ENCODE measurements around the gene ARSG.

The ARSG gene

DNA sequence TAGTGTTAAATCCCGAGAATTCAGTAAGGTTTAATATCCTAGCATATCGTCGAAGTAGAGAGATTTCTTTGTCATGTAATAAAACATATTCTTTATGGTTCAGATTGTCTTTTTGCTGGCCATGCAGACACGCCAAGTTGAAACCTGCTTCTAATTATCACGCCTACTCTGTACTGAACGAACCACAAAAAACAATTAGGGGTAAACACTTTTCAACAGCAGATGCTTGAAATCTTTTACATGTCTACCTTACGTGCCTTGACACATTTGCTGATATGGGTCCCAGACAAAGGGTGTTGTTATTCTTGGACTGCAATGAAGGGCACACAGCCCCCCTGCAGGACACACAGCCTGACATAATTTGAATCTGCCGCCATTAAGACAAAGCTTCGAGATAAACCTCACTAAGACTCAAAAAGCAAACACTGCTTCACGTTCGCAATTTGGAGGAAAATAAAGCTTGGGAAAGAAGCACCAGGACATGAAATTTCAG lies 152.7 kb downstream of the ARSG start:
- no peak for DNase-seq
- TF ChIP-seq, protein P1, sequence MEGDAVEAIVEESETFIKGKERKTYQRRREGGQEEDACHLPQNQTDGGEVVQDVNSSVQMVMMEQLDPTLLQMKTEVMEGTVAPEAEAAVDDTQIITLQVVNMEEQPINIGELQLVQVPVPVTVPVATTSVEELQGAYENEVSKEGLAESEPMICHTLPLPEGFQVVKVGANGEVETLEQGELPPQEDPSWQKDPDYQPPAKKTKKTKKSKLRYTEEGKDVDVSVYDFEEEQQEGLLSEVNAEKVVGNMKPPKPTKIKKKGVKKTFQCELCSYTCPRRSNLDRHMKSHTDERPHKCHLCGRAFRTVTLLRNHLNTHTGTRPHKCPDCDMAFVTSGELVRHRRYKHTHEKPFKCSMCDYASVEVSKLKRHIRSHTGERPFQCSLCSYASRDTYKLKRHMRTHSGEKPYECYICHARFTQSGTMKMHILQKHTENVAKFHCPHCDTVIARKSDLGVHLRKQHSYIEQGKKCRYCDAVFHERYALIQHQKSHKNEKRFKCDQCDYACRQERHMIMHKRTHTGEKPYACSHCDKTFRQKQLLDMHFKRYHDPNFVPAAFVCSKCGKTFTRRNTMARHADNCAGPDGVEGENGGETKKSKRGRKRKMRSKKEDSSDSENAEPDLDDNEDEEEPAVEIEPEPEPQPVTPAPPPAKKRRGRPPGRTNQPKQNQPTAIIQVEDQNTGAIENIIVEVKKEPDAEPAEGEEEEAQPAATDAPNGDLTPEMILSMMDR (IDR thresholded peaks at IDR 0.05; ENCODE audit: low read depth, low read length) = no peak
- Histone ChIP-seq H3K9me3 (no peaks in the 10 kb centered on the region), H3K4me1 (peaks cover 8% of the 10 kb centered on the region), H3K27me3 (no peaks in the 10 kb centered on the region), H3K36me3 (no peaks in the 10 kb centered on the region), H3K4me3 (ENCODE audit: low read depth, low read length) (no peak overlapping the region)

DNA sequence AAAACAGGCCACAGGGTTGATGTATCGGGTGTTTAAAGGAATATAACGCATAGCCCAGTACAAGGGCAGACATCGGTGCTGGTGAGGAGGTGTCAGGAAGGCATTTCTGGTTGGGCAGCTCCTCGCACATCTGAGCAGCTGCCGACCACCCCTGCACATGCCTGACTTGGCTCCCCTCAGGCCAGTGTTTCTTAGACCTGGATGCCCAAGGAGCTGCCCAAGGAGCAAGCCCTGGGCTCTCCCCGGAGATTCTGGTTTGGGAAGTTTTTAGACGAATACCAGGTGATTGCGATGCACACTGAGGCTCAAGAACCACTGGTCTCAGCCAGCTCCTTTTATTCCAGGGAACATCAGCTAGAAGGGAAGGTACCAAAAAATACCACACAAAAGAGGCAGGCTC lies 154.4 kb downstream of the ARSG start:
- H3K36me3 ChIP-seq = no peaks in the 10 kb centered on the region
- no peaks in the 10 kb centered on the region for H3K27me3 ChIP-seq
- TF ChIP-seq, protein P1 (IDR thresholded peaks at IDR 0.05; ENCODE audit: low read depth, low read length) = no peak

DNA sequence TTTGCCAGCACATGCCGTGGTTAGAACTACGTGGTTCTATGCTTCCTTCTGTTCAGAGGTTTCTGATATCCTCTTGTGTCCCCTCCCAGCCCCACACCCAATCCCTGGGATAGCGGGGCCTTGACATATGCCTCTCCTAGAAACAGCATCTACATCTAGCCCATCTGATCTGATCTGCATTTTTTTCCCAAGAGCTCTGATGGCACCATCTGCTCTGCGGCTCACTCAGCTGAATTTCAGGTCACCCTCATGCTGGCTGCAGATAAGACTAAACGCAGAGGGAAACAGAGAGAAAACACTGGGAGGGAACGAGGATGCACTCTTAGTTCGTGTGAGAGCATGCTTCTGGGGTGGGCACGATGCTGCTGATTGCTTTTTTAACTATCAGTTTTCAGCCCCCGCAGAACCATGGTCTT lies 155.3 kb downstream of the ARSG start:
- H3K4me1 ChIP-seq = peaks cover 2% of the 10 kb centered on the region
- H3K9me3 ChIP-seq = no peaks in the 10 kb centered on the region
- no peak for DNase-seq
- H3K36me3 ChIP-seq = no peaks in the 10 kb centered on the region
- no peaks in the 10 kb centered on the region for H3K27me3 ChIP-seq
- TF ChIP-seq, protein P1 (IDR thresholded peaks at IDR 0.05; ENCODE audit: low read depth, low read length) = no peak
- H3K4me3 ChIP-seq (ENCODE audit: low read depth, low read length) = no peak overlapping the region

More for the DNA sequence above, 154.4 kb downstream of the ARSG start:
- H3K9me3 ChIP-seq = no peaks in the 10 kb centered on the region
- DNase-seq = no peak
- no peak overlapping the region for H3K4me3 ChIP-seq (ENCODE audit: low read depth, low read length)
- peaks cover 8% of the 10 kb centered on the region for H3K4me1 ChIP-seq

DNA sequence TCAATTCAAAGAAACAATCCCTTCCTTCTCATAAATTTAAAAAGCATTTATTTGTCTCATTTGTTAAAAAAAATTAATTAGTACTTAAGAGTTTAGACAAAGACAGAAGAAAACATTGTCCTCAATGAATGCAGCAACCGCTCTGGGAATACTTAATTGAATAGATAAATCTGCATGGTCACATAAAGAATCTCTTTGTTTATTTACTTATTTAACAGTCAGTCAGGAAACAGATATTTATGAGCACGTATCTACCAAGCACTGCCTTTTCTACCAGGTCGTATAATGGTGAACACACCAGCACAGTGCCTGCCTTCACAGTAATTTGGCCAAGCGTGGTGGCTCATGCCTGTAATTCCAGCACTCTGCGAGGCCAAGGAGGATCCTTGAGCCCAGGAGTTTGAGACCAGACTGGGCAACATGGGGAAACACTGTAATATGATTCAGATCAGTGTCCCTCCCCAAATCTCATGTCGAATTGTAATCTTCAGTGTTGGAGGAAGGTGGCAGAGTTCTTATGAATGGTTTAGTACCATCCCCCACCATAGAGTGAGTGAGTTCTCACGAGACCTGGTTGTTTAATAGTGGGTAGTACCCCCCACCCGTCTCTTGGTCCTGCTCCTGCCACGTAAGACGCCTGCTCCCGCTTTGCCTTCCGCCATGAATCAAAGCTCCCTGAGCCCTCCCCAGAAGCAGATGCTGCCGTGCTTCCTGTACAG lies 157.9 kb downstream of the ARSG start:
- Histone ChIP-seq H3K4me3 (ENCODE audit: low read depth, low read length) (no peak overlapping the region), H3K27me3 (no peaks in the 10 kb centered on the region), H3K36me3 (no peaks in the 10 kb centered on the region), H3K4me1 (no peaks in the 10 kb centered on the region), H3K9me3 (no peaks in the 10 kb centered on the region)
- DNase-seq = no peak
- TF ChIP-seq, protein P1 (IDR thresholded peaks at IDR 0.05; ENCODE audit: low read depth, low read length) = no peak

DNA sequence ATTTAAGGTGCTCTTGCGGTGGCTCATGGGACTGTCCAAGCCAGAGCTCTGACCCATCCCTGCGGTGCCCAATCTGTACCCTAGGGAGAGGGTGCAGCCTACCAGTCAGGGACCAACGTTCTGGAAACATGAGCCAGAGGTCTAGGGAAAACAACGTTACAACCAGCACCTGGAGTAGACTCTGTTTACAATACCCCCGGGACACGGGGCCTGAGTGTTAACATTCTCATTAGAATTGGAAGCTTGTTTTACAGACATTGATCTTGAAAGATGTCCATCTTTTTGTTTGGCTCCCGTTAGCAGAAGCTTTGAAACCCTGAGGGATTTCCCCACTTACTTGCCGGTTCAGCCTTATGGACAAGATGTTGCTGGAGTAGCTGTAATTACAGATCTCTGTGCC lies 159.1 kb downstream of the ARSG start:
- Histone ChIP-seq H3K4me3 (ENCODE audit: low read depth, low read length) (no peak overlapping the region), H3K27me3 (no peaks in the 10 kb centered on the region; the same call in 1 of the 2 replicates), H3K9me3 (no peaks in the 10 kb centered on the region), H3K4me1 (no peaks in the 10 kb centered on the region), H3K36me3 (no peaks in the 10 kb centered on the region)
- DNase-seq = no peak
- TF ChIP-seq, protein P1 (IDR thresholded peaks at IDR 0.05; ENCODE audit: low read depth, low read length) = no peak

DNA sequence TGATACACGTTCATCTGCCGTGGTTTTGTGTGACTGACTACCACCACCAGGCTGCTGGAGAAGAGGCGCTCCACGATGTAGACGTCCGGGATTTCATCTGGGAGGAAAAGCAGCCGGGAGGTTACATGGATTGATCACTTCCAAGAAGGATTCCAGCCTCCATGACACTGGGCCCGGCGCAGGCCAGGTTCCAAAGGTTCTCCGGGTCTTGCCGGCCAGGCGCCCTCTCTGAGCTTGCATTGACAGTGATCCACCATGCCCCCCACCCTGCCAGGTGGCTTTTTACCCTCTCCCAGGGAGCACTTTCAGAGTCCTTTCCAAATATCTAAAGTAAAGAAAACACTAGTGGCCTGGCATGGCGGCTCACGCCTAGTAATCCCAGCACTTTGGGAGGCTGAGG lies 159.5 kb downstream of the ARSG start:
- peaks cover under 1% of the 10 kb centered on the region; the same call in 1 of the 2 replicates for H3K27me3 ChIP-seq
- no peak for DNase-seq
- TF ChIP-seq, protein P1 (IDR thresholded peaks at IDR 0.05; ENCODE audit: low read depth, low read length) = no peak
- no peaks in the 10 kb centered on the region for H3K9me3 ChIP-seq
- H3K36me3 ChIP-seq = no peaks in the 10 kb centered on the region
- H3K4me1 ChIP-seq = no peaks in the 10 kb centered on the region
- H3K4me3 ChIP-seq (ENCODE audit: low read depth, low read length) = no peak overlapping the region
